HG02852 (cell line): ENCODE measurements around the gene SERPINB7.

Experiments
- ATAC-seq: cut with Tn5 transposase; IDR thresholded peaks from one replicate; pipeline ENCODE4 v1.9.1; 2021; ENCODE audit warnings: mild to moderate bottlenecking, moderate library complexity; ENCODE audit not compliant: unreplicated experiment

Gene SERPINB7

DNA sequence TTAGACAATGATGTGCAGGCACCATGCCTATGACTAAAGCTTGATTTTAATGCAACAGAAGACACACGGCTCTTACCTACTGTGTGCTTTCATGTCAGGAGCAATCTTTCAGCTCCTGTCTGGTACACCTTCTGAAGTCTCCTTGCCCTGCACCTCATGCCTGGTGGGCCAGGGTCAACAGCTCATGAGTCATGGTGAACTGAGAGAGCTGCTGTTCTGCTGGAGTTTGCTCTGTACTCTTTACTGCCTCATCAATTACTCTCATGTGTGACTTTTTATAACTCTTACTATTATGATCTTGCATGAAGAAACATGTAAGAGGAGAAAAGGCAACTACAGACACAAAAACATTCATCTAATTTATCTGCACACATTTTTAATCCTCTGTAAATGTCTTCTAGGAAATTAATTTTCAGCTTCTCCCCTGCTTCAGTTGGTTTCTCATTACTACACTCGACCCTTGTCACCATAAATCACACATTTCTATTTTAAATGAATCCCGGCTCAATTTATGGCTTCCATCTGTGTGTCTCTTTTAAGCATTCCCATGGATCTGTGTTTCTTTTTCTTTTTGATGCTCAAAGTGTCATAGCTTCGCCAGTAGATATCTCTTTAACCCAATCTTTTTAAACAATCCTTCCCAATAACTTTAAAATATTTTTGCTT, 9.7 kb downstream of the SERPINB7 start:
- ATAC-seq = no peak

DNA sequence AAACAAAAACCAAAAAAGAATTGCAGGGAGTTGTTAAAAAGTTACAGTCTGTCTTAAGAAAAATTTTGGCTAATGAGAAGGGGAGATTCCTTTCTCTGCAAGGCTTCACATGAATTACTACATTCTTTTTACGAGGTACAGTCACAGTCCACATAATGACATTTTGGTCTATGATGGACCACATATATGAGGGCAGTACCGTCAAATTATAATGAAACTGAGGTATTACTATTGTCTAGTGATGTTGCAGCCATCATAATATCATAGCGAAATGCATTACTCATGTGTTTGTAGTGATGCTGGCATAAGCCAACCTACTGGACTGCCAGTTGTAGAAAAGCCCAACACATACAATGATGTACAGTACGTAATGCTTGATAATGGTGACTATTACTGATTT, 12.5 kb downstream of the SERPINB7 start:
- no peak for ATAC-seq

GRCh38 chr18:63788447-63789096, 13.4 kb downstream of the SERPINB7 start:
- ATAC-seq = no peak

- no peak for ATAC-seq
Observed at GRCh38 chr18:63789327-63789726, 14.1 kb downstream of the SERPINB7 start.

GRCh38 chr18:63795606-63796005, 20.4 kb downstream of the SERPINB7 start:
- ATAC-seq = no peak

- ATAC-seq = no peak
Observed at GRCh38 chr18:63799189-63799588, 24.0 kb downstream of the SERPINB7 start.

GRCh38 chr18:63801343-63801742, 26.1 kb downstream of the SERPINB7 start:
- ATAC-seq = no peak

- ATAC-seq = no peak
Observed at GRCh38 chr18:63808125-63808524, 32.9 kb downstream of the SERPINB7 start.

DNA sequence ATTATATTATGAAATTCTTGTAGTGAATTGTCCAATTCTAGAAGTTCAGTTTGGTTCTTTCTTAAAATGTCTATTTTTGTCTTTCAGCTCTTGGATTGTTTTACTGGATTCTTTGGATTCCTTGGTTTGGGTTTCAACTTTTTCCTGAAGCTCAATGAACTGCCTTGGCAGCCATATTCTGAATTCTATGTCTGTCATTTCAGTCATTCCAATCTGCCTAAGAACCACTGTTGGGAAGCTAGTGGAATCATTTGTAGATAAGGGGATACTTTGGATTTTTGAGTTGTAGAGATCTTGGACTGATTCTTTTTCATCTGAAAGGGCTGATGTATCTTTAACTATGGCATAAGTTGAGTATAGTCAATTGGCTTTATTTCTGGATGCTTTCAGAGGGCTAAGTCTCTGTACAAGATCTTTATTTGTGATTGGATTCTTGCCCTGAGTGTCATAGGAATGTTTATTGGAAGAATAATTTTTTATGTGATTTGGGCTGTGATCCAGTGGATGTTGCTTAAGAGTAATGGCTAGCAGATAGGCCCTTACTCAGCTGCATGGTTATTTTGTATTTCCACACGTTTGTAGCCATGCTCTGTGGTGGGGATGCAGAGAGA, 42.3 kb downstream of the SERPINB7 start:
- no peak for ATAC-seq

DNA sequence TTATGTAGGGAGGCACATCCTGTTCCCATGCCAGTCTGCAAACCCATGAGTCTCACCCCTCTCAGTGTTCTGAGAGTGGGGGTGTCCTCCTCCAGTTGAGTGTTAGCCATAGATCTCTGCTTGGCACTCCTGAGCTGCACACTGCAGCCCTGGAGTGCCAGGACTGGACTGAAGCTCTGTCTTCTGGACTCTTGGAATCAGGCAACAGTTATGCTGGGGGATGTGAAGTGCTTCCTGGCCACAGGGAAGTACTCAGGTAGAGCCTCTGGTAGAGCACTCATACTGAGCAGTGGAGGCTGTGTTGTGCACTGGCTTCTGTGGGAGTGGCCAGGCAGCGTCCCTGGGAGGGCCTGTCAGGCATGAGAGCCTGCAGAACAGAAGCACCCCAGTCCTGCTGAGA, 43.0 kb downstream of the SERPINB7 start:
- no peak for ATAC-seq

- no peak for ATAC-seq
Observed at GRCh38 chr18:63819786-63820185, 44.6 kb downstream of the SERPINB7 start.

- no peak for ATAC-seq
Observed at GRCh38 chr18:63820694-63821093, 45.5 kb downstream of the SERPINB7 start.

DNA sequence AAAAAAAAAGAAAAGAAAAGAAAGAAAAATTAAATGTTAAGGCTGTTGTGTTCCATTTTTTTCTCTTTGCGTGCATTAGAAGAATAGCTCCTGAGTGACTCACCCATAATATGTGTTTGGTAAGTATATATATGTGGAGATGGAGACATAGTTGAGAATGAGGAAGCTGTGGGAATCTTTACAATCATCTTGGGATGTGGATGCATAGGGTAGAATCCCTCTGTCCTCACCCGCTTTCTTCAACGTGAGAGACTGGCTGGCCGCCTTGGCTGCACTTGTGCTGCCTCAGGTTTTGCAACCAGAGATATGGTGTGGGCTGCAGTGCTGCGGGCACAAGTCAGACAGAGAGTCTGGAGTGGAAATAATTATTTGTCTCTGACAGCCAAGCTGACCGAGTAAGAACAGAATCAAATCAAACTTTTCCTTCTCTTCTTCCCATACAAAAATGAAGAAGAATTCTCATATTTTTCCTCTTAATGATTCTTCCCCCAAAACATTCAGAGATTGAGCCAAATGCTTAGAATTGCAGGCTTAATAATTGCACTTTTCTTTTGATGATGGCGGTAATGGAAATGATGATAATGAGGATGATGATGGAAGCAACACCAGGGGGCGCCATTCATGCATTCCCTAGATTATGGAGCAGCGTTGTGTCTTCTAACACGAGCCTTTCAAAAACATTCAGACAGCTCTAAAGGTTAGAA, 48.5 kb downstream of the SERPINB7 start:
- ATAC-seq = no peak

DNA sequence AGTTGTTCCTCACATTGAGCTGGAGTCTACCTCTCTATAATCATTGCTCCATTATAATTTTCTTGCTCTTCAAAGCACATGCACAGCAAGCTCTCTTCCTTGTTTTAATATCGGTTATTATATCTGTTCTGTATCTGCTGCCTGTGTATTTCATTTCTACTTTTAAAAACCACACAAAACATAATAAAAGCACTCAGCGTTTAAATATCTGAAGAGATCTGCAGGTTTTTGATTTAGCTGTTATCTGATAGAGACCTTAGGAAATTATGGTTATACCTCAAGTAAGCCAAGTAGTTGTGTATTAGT, 49.0 kb downstream of the SERPINB7 start:
- ATAC-seq = no peak

DNA sequence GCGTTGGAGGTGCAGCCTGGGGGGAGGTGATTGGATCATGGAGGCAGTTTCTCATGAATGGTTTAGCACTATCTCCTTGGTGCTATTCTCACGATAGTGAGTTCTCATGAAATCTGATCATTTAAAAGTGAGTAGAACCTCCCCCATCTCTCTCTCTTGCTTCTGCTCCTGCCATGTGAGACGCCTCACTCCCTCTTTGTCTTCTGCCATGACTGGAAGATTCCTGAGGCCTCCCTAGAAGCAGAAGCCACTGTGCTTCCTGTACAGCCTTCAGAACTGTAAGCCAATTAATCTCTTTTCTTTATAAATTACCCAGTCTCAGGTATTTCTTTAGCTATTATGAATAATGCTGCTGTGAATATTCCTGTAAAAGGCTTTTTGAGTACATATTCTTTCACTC, 52.9 kb downstream of the SERPINB7 start:
- ATAC-seq = no peak

- no peak for ATAC-seq
Observed at GRCh38 chr18:63828656-63829055, 53.4 kb downstream of the SERPINB7 start.

- ATAC-seq = no peak
Observed at GRCh38 chr18:63829886-63830285, 54.7 kb downstream of the SERPINB7 start.

DNA sequence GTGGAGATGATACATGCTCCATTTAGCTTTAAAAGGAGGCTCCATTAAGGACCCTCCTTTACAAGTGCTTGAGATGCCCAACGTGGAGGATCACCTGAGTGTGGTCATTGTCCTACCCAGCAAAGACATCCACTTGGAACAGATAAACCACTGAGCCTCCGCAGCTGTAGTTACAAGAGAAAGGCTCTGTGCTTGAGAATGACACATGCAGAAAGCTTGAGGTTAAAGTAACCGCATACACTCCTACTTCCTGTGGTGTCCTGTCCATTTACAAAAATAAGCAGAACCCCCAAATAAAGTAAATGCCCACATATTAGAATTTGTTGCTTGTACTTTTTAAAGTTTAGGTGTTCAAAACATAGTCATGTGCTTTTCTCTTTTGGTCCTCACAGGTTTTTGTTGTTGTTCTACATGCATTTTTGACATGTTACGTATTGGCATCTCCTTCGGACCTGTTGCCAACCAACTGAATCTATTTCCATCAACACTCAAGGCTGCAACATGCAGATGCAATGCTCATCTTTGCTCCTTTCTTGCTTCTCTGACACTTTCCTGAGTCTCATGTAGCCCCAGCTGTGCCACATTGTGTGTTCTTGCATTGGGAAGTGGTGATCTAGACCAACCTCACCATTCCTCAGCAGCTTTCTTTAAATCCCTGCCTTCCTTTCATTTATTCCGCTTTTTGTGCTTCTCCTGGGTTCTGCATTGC, 56.0 kb downstream of the SERPINB7 start:
- ATAC-seq = peak; percentile 88

- peak; percentile 71 for ATAC-seq
Observed at GRCh38 chr18:63832470-63832869, 57.3 kb downstream of the SERPINB7 start.

GRCh38 chr18:63834471-63835113, 59.4 kb downstream of the SERPINB7 start:
- ATAC-seq = no peak

DNA sequence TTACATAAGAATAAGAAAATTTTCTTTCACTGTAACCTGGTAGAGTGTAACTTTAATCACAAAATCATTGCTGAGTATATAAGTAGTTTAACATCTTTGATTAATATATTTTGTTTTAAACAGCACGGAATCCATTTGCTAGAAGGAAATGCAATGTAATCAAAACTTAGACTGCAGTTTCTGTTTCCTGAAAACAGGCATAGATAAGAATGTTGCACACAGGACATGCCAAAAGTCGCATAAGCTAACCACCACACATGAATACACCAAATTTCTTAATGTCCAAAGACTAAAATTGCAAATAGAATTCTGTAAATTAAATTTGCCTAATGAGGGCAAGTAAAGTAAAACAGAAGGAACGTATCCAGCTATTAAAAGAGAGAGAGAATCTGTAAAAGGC, 61.2 kb downstream of the SERPINB7 start:
- no peak for ATAC-seq
